AG10803 (cell line): ENCODE measurements around the gene ITPR1.

Experiments
- DNase-seq: peaks from one replicate; pipeline ENCODE4 v3.0.0; 2010; ENCODE audit warnings: low read depth
- H3K4me3 ChIP-seq: 2 replicates; pipeline ENCODE4 v1.5.1; 2011; ENCODE audit warnings: mild to moderate bottlenecking, low read length, control low read depth
- TF ChIP-seq, protein P1 (sequence below): conservative IDR thresholded peaks from 2 replicates; pipeline ENCODE4 v1.5.1; 2011; ENCODE audit warnings: mild to moderate bottlenecking, low read length, control low read depth, inconsistent platforms

Gene ITPR1

DNA sequence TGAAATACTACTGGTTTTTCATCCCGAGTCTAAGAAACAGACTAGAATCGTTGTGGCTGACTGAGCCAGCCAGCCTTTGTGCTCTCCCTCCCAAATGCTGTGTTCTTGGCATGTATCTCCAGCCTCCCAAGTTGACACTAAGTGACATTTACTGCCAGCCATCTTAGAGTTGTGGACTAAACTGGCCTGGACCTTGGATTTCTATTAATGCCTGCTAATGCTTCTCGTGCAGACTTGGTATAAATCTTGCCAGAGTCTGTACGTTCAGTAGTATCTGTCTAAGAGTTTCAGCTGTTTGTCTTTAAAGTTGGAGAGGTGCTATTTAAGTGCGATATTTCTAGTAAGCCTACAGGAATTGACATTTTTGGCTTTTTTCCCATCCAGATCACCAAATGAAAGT is 319.4 kb downstream of the ITPR1 start:
- H3K4me3 ChIP-seq: no peak overlapping the region
- TF ChIP-seq, protein P1, sequence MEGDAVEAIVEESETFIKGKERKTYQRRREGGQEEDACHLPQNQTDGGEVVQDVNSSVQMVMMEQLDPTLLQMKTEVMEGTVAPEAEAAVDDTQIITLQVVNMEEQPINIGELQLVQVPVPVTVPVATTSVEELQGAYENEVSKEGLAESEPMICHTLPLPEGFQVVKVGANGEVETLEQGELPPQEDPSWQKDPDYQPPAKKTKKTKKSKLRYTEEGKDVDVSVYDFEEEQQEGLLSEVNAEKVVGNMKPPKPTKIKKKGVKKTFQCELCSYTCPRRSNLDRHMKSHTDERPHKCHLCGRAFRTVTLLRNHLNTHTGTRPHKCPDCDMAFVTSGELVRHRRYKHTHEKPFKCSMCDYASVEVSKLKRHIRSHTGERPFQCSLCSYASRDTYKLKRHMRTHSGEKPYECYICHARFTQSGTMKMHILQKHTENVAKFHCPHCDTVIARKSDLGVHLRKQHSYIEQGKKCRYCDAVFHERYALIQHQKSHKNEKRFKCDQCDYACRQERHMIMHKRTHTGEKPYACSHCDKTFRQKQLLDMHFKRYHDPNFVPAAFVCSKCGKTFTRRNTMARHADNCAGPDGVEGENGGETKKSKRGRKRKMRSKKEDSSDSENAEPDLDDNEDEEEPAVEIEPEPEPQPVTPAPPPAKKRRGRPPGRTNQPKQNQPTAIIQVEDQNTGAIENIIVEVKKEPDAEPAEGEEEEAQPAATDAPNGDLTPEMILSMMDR: no peak
- DNase-seq: no peak

DNA sequence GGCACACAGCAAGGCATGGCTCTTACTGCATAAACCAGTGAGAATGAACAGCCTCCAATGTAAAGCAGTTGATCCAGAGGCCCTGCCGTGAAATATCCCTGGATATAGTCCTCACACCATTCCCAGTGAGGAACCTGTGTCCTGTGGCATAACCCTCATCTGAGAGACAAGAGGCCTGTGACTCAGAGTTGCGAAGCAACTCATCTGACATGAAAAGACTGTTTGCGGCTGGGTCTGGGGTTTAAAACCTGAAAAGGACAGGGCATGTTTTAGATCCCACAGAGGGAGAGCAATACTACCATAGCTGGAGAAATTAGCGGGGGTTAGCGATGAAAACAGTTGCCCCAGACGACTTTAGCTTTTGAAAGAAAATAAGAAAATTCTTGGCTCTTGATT is 320.8 kb downstream of the ITPR1 start:
- H3K4me3 ChIP-seq: no peak overlapping the region
- DNase-seq: no peak
- TF ChIP-seq, protein P1: no peak

DNA sequence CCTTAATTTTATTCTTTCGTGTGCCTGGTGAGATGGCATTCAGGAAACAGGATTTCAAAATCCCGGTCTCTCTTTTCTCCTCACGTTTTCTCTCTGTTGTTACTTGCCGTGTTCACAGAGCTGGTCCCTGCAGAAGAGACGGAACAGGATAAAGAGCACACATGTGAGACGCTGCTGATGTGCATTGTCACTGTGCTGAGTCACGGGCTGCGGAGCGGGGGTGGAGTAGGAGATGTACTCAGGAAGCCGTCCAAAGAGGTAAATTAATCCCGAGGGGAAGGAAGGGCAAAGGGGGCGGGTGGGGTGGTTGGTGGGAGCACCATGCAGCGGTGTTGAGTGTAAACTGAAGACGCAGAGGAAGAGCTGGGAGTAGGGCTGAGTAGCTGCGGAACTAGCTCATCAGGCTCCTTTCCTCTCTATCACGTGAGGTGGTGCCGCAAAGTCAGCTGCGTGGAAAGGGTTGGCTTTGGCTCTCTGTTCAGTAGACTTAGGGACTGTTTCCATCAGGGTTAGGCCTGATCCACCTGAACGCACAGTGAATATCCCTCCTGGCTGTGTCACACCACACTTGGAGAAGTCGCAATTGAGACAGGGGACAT is 321.3 kb downstream of the ITPR1 start:
- no peak overlapping the region for H3K4me3 ChIP-seq
- no peak for DNase-seq
- TF ChIP-seq, protein P1: no peak

DNA sequence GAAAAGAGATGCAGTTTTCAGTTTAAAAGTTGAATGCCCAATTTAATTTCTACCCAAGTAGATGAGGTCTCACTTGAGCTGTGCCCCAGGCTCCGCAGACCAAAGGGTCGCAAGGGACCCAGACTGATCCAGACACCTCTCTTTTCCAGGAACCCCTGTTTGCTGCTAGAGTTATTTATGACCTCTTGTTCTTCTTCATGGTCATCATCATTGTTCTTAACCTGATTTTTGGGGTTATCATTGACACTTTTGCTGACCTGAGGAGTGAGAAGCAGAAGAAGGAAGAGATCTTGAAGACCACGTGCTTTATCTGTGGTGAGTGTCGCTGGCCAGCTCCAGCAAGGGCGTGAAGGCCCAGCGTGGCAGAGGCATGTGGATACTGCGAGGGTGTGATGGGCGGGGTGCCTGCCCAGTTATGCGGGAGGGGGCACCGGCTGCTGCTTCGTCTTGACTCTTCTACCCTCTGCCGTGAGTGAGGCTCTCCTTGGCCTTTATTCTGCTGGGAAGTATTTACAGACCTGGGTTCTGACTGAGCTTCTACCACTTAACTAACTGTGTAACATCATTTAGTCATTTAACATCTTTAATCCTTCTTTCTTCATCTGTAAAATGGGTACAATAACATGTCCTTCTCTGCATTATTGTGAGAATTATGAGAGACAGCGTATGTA is 321.9 kb downstream of the ITPR1 start:
- H3K4me3 ChIP-seq: no peak overlapping the region
- TF ChIP-seq, protein P1: no peak
- no peak for DNase-seq

GRCh38 chr3:4816306-4816705 is 323.2 kb downstream of the ITPR1 start:
- DNase-seq: no peak
- no peak overlapping the region for H3K4me3 ChIP-seq
- TF ChIP-seq, protein P1: no peak

DNA sequence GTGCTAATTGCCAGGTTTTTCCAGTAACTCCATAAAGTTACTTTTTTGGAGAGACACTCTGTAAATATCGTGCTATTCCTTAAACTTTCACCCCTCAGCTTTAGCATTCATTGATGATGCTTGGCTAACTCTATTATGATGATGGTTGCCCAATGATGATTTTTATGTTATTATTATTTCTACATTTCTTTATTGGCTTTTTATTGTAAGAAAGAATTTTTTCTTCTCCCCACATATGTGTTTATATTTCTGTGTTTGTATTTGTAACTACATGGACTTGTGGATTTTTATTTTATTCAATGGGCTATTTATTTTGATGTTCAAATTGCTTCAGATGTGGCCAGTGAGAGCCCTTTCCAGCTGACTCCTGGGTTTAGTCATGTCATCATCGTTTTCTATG is 323.6 kb downstream of the ITPR1 start:
- DNase-seq: no peak
- no peak overlapping the region for H3K4me3 ChIP-seq
- TF ChIP-seq, protein P1: no peak

- TF ChIP-seq, protein P1: no peak
- no peak for DNase-seq
Measured at GRCh38 chr3:4817128-4817527, 324.0 kb downstream of the ITPR1 start.

More at GRCh38 chr3:4817128-4817527, 324.0 kb downstream of the ITPR1 start:
- no peak overlapping the region for H3K4me3 ChIP-seq
